ENCODE measurements around the gene MEN1.

MEN1 gene

GRCh38 chr11:64754919-64755662, 55.3 kb downstream of the MEN1 start:
- TF ChIP-seq ZC3H10 (CRISPR knock-in tag; IDR thresholded peaks at IDR 0.05) (no peak), ZNF8 (CRISPR knock-in tag; IDR thresholded peaks at IDR 0.05) (no peak), OSR1 (CRISPR knock-in tag; IDR thresholded peaks at IDR 0.05) (no peak), ZNF565 (CRISPR knock-in tag; conservative IDR thresholded peaks at IDR 0.05; ENCODE audit: low read depth) (no peak), ZFP3 (CRISPR knock-in tag; IDR thresholded peaks at IDR 0.05) (no peak), PATZ1 (CRISPR knock-in tag; IDR thresholded peaks at IDR 0.05; ENCODE audit: borderline replicate concordance) (no peak), ZFP30 (CRISPR knock-in tag; IDR thresholded peaks at IDR 0.05) (no peak), ARNTL (CRISPR knock-in tag; IDR thresholded peaks at IDR 0.05; ENCODE audit: borderline replicate concordance, low read depth) (no peak), ESRRG (CRISPR knock-in tag; IDR thresholded peaks at IDR 0.05) (no peak), ISL1 (CRISPR knock-in tag; IDR thresholded peaks at IDR 0.05) (no peak), GLIS3 (CRISPR knock-in tag; IDR thresholded peaks at IDR 0.05) (no peak)
- TF ChIP-seq, protein P1, sequence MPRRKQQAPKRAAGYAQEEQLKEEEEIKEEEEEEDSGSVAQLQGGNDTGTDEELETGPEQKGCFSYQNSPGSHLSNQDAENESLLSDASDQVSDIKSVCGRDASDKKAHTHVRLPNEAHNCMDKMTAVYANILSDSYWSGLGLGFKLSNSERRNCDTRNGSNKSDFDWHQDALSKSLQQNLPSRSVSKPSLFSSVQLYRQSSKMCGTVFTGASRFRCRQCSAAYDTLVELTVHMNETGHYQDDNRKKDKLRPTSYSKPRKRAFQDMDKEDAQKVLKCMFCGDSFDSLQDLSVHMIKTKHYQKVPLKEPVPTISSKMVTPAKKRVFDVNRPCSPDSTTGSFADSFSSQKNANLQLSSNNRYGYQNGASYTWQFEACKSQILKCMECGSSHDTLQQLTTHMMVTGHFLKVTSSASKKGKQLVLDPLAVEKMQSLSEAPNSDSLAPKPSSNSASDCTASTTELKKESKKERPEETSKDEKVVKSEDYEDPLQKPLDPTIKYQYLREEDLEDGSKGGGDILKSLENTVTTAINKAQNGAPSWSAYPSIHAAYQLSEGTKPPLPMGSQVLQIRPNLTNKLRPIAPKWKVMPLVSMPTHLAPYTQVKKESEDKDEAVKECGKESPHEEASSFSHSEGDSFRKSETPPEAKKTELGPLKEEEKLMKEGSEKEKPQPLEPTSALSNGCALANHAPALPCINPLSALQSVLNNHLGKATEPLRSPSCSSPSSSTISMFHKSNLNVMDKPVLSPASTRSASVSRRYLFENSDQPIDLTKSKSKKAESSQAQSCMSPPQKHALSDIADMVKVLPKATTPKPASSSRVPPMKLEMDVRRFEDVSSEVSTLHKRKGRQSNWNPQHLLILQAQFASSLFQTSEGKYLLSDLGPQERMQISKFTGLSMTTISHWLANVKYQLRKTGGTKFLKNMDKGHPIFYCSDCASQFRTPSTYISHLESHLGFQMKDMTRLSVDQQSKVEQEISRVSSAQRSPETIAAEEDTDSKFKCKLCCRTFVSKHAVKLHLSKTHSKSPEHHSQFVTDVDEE (CRISPR knock-in tag; IDR thresholded peaks at IDR 0.05), result no peak
- TF ChIP-seq, protein P2, sequence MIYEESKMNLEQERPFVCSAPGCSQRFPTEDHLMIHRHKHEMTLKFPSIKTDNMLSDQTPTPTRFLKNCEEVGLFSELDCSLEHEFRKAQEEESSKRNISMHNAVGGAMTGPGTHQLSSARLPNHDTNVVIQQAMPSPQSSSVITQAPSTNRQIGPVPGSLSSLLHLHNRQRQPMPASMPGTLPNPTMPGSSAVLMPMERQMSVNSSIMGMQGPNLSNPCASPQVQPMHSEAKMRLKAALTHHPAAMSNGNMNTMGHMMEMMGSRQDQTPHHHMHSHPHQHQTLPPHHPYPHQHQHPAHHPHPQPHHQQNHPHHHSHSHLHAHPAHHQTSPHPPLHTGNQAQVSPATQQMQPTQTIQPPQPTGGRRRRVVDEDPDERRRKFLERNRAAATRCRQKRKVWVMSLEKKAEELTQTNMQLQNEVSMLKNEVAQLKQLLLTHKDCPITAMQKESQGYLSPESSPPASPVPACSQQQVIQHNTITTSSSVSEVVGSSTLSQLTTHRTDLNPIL (CRISPR knock-in tag; IDR thresholded peaks at IDR 0.05; ENCODE audit: low read depth), result no peak
- ATAC-seq, result no peak

DNA sequence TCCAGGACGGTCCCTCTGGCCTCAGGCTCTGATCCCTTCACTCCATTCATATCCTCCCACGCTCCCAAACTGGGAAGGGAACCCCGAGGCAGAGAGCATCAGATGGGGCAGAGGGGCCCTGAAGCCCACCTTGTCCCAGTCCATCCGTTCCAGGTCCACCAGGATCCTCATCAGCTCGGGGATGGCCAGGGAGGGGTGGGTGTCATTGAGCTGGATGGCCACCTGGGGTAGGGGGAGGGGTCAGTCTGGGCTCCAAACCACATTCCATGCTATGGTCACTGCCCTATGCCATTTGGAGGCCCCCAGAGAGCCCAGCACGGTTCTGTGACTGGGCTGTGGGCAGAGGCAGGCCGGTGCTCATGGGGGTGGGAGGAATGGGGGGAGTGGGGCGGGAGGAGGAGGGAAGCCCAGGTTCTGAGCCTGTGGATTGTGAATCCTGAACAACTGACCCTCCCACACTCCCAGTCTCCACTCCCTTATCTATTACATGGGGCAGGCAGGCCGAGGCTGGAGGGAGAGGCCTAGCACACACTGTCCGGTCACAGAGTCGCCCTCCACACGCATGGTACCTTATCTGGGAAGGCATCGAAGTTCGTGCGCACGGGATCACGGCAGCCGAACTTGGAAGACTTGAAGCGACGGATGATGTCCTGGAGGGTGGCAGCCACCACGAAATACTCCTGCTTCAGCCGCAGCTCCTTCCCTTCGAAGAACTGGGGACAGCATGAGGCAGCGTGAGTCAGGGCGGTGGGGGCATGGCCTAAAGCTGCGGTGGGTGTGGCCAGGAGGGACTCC, 56.0 kb downstream of the MEN1 start:
- no peak for TF ChIP-seq ESRRG (CRISPR knock-in tag; IDR thresholded peaks at IDR 0.05)
- no peak for TF ChIP-seq GLIS3 (CRISPR knock-in tag; IDR thresholded peaks at IDR 0.05)
- TF ChIP-seq ARNTL (CRISPR knock-in tag; IDR thresholded peaks at IDR 0.05; ENCODE audit: borderline replicate concordance, low read depth), result no peak
- no peak for TF ChIP-seq CSDC2 (CRISPR knock-in tag; IDR thresholded peaks at IDR 0.05)
- no peak for TF ChIP-seq RARB (CRISPR knock-in tag; IDR thresholded peaks at IDR 0.05)
- TF ChIP-seq TOX (CRISPR knock-in tag; IDR thresholded peaks at IDR 0.05; ENCODE audit: borderline replicate concordance), result no peak
- TF ChIP-seq, protein P3, sequence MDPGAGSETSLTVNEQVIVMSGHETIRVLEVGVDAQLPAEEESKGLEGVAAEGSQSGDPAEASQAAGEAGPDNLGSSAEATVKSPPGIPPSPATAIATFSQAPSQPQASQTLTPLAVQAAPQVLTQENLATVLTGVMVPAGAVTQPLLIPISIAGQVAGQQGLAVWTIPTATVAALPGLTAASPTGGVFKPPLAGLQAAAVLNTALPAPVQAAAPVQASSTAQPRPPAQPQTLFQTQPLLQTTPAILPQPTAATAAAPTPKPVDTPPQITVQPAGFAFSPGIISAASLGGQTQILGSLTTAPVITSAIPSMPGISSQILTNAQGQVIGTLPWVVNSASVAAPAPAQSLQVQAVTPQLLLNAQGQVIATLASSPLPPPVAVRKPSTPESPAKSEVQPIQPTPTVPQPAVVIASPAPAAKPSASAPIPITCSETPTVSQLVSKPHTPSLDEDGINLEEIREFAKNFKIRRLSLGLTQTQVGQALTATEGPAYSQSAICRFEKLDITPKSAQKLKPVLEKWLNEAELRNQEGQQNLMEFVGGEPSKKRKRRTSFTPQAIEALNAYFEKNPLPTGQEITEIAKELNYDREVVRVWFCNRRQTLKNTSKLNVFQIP (CRISPR knock-in tag; IDR thresholded peaks at IDR 0.05; ENCODE audit: borderline replicate concordance, low read depth), result no peak
- TF ChIP-seq PATZ1 (CRISPR knock-in tag; IDR thresholded peaks at IDR 0.05; ENCODE audit: borderline replicate concordance), result no peak
- no peak for TF ChIP-seq CSRNP3 (CRISPR knock-in tag; IDR thresholded peaks at IDR 0.05)
- ATAC-seq, result no peak
